HG03108 (cell line): ENCODE measurements around the gene PBX4.

Experiments used
- ATAC-seq: cut with Tn5 transposase; IDR thresholded peaks from one replicate; pipeline ENCODE4 v1.9.1; 2021; ENCODE audit warnings: moderate library complexity; ENCODE audit not compliant: unreplicated experiment

The PBX4 gene

DNA sequence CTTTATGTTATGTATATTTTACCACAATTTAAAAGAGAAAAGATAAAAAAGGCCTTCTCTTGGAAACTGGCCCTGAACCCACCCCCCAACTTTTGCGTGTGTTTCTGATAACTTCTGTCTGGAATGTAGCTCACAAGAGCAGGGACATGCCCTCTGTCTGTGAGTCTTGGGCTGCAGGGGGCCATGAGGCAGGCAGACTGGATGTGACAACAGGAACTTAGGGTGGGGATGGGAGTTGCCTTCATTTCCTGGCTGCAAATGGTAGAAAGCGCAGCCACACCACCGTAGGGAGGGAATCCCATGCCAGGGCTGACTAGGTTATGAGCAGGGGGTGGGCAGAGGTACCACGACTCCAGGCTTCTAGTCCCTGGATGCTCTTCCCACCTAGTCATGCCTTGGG is 58.6 kb downstream of the PBX4 start:
- ATAC-seq = no peak

DNA sequence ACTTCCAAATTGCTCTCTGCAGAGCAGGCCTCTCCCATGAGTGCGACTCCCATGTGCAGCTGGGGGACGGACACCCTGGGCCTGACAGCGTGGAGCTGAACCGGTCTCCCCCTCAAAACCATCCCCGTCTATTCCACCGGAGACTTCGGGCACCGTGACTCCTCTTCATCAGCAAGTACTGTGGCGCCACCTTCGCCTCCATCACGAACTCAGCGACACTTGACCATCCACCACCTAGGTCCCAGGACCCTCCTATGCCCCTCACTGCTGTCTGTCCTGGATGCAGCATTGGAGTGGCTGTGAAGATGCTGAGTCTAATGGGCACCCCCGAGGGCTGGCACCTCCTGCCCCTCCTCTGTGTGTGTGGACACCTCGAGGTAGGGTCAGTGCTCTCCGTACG is 59.9 kb downstream of the PBX4 start:
- no peak for ATAC-seq

GRCh38 chr19:19558055-19558454 is 60.4 kb downstream of the PBX4 start:
- ATAC-seq = no peak

- no peak for ATAC-seq
Measured at GRCh38 chr19:19554074-19555023, 64.1 kb downstream of the PBX4 start.

DNA sequence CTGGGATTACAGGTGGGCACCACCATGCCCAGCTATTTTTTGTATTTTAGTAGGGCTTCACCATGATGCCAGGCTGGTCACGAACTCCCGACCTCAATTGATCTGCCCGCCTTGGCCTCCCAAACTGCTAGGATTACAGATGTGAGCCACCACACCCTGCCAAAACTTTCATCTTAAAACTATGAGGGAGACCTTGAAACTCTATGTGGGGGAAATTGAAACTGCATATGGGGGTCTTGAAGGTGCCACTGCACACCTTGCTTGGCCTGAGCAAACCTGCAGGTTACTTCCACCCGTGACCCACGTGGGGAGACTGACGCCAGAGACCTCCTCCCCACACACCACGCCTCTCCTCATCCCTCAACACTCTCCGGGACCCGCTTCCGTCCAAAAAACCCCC is 64.8 kb downstream of the PBX4 start:
- no peak for ATAC-seq

- no peak for ATAC-seq
Measured at GRCh38 chr19:19552798-19553197, 65.7 kb downstream of the PBX4 start.

DNA sequence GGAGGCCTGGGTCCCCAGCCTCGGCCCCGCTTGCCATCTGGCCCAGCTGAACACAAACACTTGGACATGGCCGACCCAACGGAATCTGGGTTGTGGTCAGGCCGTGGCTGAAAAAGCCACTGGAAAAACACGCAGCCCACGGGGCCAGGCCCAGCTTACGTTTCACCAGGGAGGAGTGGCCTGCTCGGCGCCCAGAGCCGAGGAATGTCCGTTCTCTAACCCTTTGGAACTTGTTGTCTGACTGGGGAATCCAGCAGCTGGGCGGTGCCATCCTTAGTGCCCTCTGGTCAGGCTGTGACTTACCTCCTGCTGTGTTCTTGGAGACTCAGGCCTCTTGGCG is 66.7 kb downstream of the PBX4 start:
- no peak for ATAC-seq

GRCh38 chr19:19550972-19551852 is 67.3 kb downstream of the PBX4 start:
- no peak for ATAC-seq

DNA sequence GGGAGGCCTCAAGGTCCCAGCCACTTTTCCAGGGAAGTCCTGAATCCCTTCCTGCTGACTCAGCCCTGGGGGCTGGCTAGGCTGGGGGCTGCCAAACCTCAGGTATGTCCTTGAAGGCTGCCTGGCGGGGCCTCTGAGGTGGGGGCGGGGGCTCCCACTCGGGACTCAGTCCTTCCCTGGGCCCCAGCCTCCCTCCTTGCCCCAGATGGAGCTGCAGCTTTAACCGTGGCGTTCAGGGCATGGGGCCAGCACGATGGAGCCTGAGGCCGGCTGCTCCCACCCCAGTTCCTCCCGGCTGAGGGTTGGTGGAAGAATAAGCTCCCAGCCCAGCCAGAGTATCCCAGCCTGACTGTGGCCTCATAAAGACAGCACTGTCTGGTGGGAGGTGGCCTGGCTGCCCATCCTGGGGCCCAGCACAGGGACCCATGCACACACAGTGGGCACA is 68.0 kb downstream of the PBX4 start:
- ATAC-seq = no peak

DNA sequence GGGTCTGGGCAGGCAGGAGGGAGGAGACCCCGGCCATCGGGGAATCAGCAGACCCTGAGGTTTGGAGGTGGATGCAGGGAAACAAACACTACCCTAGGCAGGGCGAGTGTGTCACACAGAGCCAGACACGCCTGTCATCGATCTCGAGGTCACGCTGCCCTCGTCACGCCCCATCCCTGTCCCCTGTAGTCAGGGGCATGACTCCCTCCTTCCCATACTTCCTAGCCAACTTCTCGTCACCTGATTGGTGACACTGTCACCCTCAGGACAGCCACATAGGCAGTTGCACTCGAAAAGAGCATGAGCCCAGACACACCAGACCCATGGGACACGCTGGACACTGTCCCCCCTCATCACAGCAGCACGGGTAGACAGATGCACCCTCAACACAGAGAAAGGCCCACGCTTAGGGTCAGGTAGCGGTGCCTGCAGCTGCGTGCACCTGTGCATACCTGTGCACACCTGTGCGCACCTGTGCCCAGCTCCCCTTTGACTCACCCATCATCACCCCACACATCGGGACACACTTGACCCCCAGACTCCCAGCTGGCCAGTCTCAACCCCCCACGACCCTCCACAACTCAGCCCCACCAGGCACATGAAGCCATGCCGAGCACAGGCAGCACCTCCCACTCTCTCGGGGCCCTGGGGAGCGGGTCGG is 68.6 kb downstream of the PBX4 start:
- ATAC-seq = no peak

GRCh38 chr19:19548915-19549759 is 69.3 kb downstream of the PBX4 start:
- ATAC-seq = no peak

DNA sequence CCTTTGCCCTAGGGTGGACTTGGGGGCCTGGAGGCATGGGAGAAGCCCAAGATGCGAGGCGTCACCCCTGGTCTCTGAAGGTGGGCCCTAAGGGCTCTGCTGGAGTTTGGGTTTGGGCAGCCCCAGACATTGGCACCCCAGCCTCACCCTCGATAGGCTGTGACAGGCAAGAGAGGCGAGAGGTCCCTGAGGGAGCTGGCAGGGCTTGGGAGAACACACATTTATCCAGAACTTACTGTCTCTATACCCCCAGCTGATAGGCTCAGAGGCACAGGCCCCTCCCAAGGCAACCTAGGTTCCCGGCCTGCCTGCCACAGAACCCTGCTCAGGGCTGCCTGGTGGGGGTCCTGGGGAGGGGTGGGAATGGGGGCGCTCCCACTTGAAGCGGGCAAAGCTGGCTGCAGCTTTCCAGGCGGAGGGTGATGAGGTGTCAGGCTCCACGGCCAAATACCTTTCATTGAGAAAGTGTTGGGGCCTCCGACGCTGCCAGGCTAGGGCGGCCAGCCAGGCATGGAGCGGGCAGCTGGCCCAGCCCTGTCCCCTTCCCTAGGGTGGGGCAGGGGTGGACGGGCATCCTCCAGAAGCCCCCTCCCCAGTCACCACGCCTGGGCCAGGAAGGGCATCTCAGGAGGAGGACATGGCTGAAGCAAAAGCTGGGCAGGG is 70.7 kb downstream of the PBX4 start:
- no peak for ATAC-seq

GRCh38 chr19:19546751-19547162 is 71.7 kb downstream of the PBX4 start:
- no peak for ATAC-seq

- ATAC-seq = no peak
Measured at GRCh38 chr19:19545707-19546106, 72.8 kb downstream of the PBX4 start.

- no peak for ATAC-seq
Measured at GRCh38 chr19:19544954-19545591, 73.4 kb downstream of the PBX4 start.

DNA sequence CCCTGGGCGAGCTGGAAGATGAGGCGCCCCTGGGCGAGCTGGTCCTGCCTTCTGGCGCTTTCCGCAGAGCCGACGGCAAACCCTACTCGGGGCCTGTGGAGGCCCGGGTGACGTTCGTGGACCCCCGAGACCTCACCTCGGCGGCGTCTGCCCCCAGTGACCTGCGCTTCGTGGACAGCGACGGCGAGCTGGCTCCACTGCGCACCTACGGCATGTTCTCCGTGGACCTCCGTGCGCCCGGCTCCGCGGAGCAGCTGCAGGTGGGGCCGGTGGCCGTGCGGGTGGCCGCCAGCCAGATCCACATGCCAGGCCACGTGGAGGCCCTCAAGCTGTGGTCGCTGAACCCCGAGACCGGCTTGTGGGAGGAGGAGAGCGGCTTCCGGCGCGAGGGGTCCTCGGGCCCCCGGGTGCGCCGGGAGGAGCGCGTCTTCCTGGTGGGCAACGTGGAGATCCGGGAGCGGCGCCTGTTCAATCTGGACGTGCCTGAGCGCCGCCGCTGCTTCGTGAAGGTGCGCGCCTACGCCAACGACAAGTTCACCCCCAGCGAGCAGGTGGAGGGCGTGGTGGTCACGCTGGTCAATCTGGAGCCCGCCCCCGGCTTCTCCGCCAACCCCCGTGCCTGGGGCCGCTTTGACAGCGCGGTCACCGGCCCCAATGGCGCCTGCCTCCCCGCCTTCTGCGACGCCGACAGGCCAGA is 74.1 kb downstream of the PBX4 start:
- ATAC-seq = no peak

- ATAC-seq = no peak
Measured at GRCh38 chr19:19543640-19544039, 74.8 kb downstream of the PBX4 start.

GRCh38 chr19:19543101-19543500 is 75.4 kb downstream of the PBX4 start:
- no peak for ATAC-seq

DNA sequence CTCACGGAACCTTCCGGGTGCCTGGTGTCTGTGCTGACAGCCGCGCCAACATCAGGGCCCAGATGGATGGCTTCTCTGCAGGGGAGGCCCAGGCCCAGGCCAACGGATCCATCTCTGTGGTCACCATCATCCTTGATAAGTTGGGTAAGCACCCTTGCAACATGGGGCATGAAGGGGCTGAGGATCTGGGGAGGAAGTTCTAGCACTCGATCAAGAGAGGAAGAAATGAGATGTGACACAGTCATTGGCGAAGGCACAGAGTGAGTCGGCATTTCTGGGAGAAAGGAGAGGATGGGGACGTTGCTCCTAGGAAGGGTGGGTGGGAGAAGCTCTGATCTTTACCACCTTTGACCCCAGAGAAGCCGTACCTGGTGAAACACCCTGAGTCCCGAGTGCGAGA is 76.0 kb downstream of the PBX4 start:
- no peak for ATAC-seq
